Smooth muscle cell (in vitro differentiated cells): Measurements from ENCODE around the gene KCNK16. TPM values are rescaled to one million over a fixed set of nuclear protein-coding genes. Genes with fewer than 3 reads are reported as not detected.

ENCODE experiments used
- DNase-seq: peaks from one replicate; lab custom pipeline; 2025; ENCODE audit not compliant: unreplicated experiment; lab: John Stamatoyannopoulos, UW
- H2AFZ ChIP-seq: fragments of 200-600 bp; sonication (generic); 2 replicates; pipeline ENCODE4 v1.6.0; 2016; ENCODE audit warnings: antibody characterized with exemption, low read depth, mild to moderate bottlenecking
- H3F3A ChIP-seq: fragments of 200-600 bp; sonication (generic); 2 replicates; pipeline ENCODE4 v1.6.0; 2017; ENCODE audit warnings: antibody characterized with exemption, low read depth
- H3K27ac ChIP-seq: fragments of 200-600 bp; sonication (generic); 2 replicates; pipeline ENCODE4 v1.5.1; 2016; ENCODE audit warnings: low read depth, mild to moderate bottlenecking
- H3K27me3 ChIP-seq: fragments of 200-600 bp; sonication (generic); 2 replicates; pipeline ENCODE4 v1.6.1; 2016; ENCODE audit warnings: low read depth, mild to moderate bottlenecking
- H3K36me3 ChIP-seq: fragments of 200-600 bp; sonication (generic); 2 replicates; pipeline ENCODE4 v1.5.1; 2016; ENCODE audit warnings: low read depth
- H3K4me1 ChIP-seq: fragments of 200-600 bp; sonication (generic); 2 replicates; pipeline ENCODE4 v1.5.1; 2016; ENCODE audit warnings: low read depth
- H3K4me2 ChIP-seq: fragments of 200-600 bp; sonication (generic); 2 replicates; pipeline ENCODE4 v1.6.0; 2016; ENCODE audit warnings: mild to moderate bottlenecking
- H3K4me3 ChIP-seq: fragments of 200-600 bp; sonication (generic); 2 replicates; pipeline ENCODE4 v1.5.1; 2016; ENCODE audit warnings: mild to moderate bottlenecking
- H3K79me2 ChIP-seq: fragments of 200-600 bp; sonication (generic); 2 replicates; pipeline ENCODE4 v1.6.0; 2016; ENCODE audit warnings: low read depth, mild to moderate bottlenecking
- H3K9ac ChIP-seq: fragments of 200-600 bp; sonication (generic); 2 replicates; pipeline ENCODE4 v1.6.0; 2016; ENCODE audit warnings: low read depth
- H3K9me3 ChIP-seq: fragments of 200-600 bp; sonication (generic); replicated peaks from 2 replicates; pipeline ENCODE4 v1.5.1; 2016; ENCODE audit warnings: low read depth
- H4K20me1 ChIP-seq: fragments of 200-600 bp; sonication (generic); 2 replicates; pipeline ENCODE4 v1.6.0; 2016; ENCODE audit warnings: low read depth
- CTCF ChIP-seq: fragments of 200-600 bp; sonication (generic); IDR thresholded peaks from 2 replicates; pipeline ENCODE4 v1.5.1; 2017; ENCODE audit warnings: borderline replicate concordance, mild to moderate bottlenecking, antibody characterized with exemption; ENCODE audit not compliant: insufficient read depth, poor library complexity, severe bottlenecking
- WGBS: methylation state at CpG from one replicate; pipeline ENCODE4 v1.1.7; 2016; ENCODE audit warnings: low lambda C conversion rate; 5-methylcytosine and 5-hydroxymethylcytosine counted together
- polyA plus RNA-seq: library from polyadenylated mRNA; unstranded; fragments of >200 nt; fragmentation: Nextera tagmentation; extraction: Ambion mirVana; gene quantifications from 2 replicates; pipeline ENCODE4 v1.2.1, GENCODE V29; 2016
- total RNA-seq: library from RNA; depleted of rRNA; stranded (reverse); fragments of >200 nt; gene quantifications from 2 replicates; pipeline ENCODE4 v1.2.3, GENCODE V29; 2014

KCNK16 gene
- total and polyA plus RNA-seq, 2 experiments from 2014 or later: not detected

GRCh38 chr6:39276379-39276995 is 46.0 kb downstream of the KCNK16 start:
- 91% methylated on average over 3 of the region's 3 CpGs for WGBS
- Histone ChIP-seq H3K79me2 (no peaks in the 10 kb centered on the region), H4K20me1 (no peaks in the 10 kb centered on the region), H3K36me3 (no peaks in the 10 kb centered on the region), H3K27ac (no peak overlapping the region), H3K27me3 (peaks cover 9% of the 10 kb centered on the region), H2AFZ (no peak overlapping the region), H3K4me2 (no peak overlapping the region), H3K9me3 (no peaks in the 10 kb centered on the region), H3F3A (no peaks in the 10 kb centered on the region), H3K4me1 (no peaks in the 10 kb centered on the region), H3K4me3 (no peak overlapping the region), H3K9ac (no peak overlapping the region)
- no peak for TF ChIP-seq CTCF
- DNase-seq: no peak

GRCh38 chr6:39274903-39275302 is 47.6 kb downstream of the KCNK16 start:
- Histone ChIP-seq H4K20me1 (no peaks in the 10 kb centered on the region), H3K27ac (no peak overlapping the region), H3K4me1 (no peaks in the 10 kb centered on the region), H3K9ac (no peak overlapping the region), H3K9me3 (no peaks in the 10 kb centered on the region), H3K79me2 (no peaks in the 10 kb centered on the region), H3F3A (no peaks in the 10 kb centered on the region), H3K36me3 (no peaks in the 10 kb centered on the region), H3K27me3 (peaks cover 9% of the 10 kb centered on the region), H3K4me3 (no peak overlapping the region), H3K4me2 (no peak overlapping the region), H2AFZ (no peak overlapping the region)
- no peak for TF ChIP-seq CTCF
- WGBS: 83% methylated on average over 3 of the region's 3 CpGs
- no peak for DNase-seq

- TF ChIP-seq CTCF: no peak
- DNase-seq: no peak
- no peaks in the 10 kb centered on the region for H3K4me1 ChIP-seq
- no peaks in the 10 kb centered on the region for H4K20me1 ChIP-seq
- H3K79me2 ChIP-seq: no peaks in the 10 kb centered on the region
- no peak overlapping the region for H2AFZ ChIP-seq
- H3K9ac ChIP-seq: no peak overlapping the region
- H3K36me3 ChIP-seq: no peaks in the 10 kb centered on the region
- H3K4me2 ChIP-seq: no peak overlapping the region
- WGBS: 87% methylated on average over 4 of the region's 4 CpGs
- H3K4me3 ChIP-seq: no peak overlapping the region
- no peak overlapping the region for H3K27ac ChIP-seq
- H3K9me3 ChIP-seq: no peaks in the 10 kb centered on the region
- H3K27me3 ChIP-seq: peaks cover 6% of the 10 kb centered on the region
- H3F3A ChIP-seq: no peaks in the 10 kb centered on the region
These were observed 48.0 kb downstream of the KCNK16 start for GRCh38 chr6:39274471-39274870.

- Histone ChIP-seq H3F3A (no peaks in the 10 kb centered on the region), H3K9ac (no peak overlapping the region), H3K79me2 (no peaks in the 10 kb centered on the region), H3K4me3 (no peak overlapping the region), H3K4me1 (no peaks in the 10 kb centered on the region), H3K27ac (no peak overlapping the region), H3K36me3 (no peaks in the 10 kb centered on the region), H3K9me3 (no peaks in the 10 kb centered on the region), H3K4me2 (no peak overlapping the region), H3K27me3 (peaks cover 2% of the 10 kb centered on the region), H2AFZ (no peak overlapping the region), H4K20me1 (no peaks in the 10 kb centered on the region)
- DNase-seq: no peak
- 60% methylated on average over 6 of the region's 6 CpGs for WGBS
- no peak for TF ChIP-seq CTCF
These were observed 49.1 kb downstream of the KCNK16 start for GRCh38 chr6:39273406-39273821.
